Mesenchymal stem cell (in vitro differentiated cells and primary cell): Measurements from ENCODE around the gene BICDL1.

ENCODE experiments used
- DNase-seq: peaks from one replicate; pipeline ENCODE4 v3.0.0-alpha.2; 2013
- H2AFZ ChIP-seq: one replicate; pipeline ENCODE4 v1.6.1; 2013; ENCODE audit warnings: low read depth, mild to moderate bottlenecking, control low read depth, inconsistent platforms, low read length, moderate library complexity
- H2AK5ac ChIP-seq: 2 replicates; pipeline ENCODE4 v1.6.1; 2013; ENCODE audit warnings: low read length, moderate library complexity, mild to moderate bottlenecking, inconsistent platforms; ENCODE audit not compliant: severe bottlenecking
- H2BK120ac ChIP-seq: one replicate; pipeline ENCODE4 v1.6.1; 2013; ENCODE audit warnings: low read depth, mild to moderate bottlenecking, inconsistent platforms, low read length, moderate library complexity
- H2BK12ac ChIP-seq, 2 experiments: one replicate each; pipeline ENCODE4 v1.6.1; 2013; ENCODE audit warnings: inconsistent platforms in 2 of 2, low read length in 2 of 2, mild to moderate bottlenecking in 2 of 2, moderate library complexity in 2 of 2, control low read depth in 1 of 2
- H2BK15ac ChIP-seq: one replicate; pipeline ENCODE4 v1.6.1; 2013; ENCODE audit warnings: mild to moderate bottlenecking, low read depth, inconsistent platforms; ENCODE audit not compliant: poor library complexity, severe bottlenecking
- H2BK5ac ChIP-seq: 2 replicates; pipeline ENCODE4 v1.6.1; 2013; ENCODE audit warnings: low read depth, mild to moderate bottlenecking, low read length, control low read depth, inconsistent platforms; ENCODE audit not compliant: poor library complexity, severe bottlenecking
- H3K14ac ChIP-seq, 2 experiments: one replicate each; pipeline ENCODE4 v1.6.1; 2013; ENCODE audit warnings: inconsistent platforms in 2 of 2, low read length in 2 of 2, control low read depth in 1 of 2, mild to moderate bottlenecking in 1 of 2, moderate library complexity in 1 of 2
- H3K18ac ChIP-seq, 2 experiments: one replicate each; pipeline ENCODE4 v1.6.1; 2013; ENCODE audit warnings: inconsistent platforms in 2 of 2, low read length in 2 of 2, control low read depth in 1 of 2, low read depth in 1 of 2, mild to moderate bottlenecking in 1 of 2
- H3K23ac ChIP-seq, 2 experiments: one replicate each; pipeline ENCODE4 v1.6.1; 2013; ENCODE audit warnings: inconsistent platforms in 2 of 2, low read length in 2 of 2, mild to moderate bottlenecking in 2 of 2, moderate library complexity in 2 of 2, control low read depth in 1 of 2
- H3K27ac ChIP-seq: 2 replicates; pipeline ENCODE4 v1.5.1; 2013; ENCODE audit warnings: mild to moderate bottlenecking, moderate library complexity, low read length, control low read depth, inconsistent platforms; ENCODE audit not compliant: poor library complexity, severe bottlenecking
- H3K27me3 ChIP-seq, 2 experiments: 2 replicates each; pipeline versions ENCODE4 v1.6.1 to v1.7.0; 2013; ENCODE audit warnings: low read length in 2 of 2, mild to moderate bottlenecking in 2 of 2, moderate library complexity in 2 of 2, control low read depth in 1 of 2, inconsistent platforms in 1 of 2; ENCODE audit not compliant: control insufficient read depth in 1 of 2, insufficient read depth in 1 of 2
- H3K36me3 ChIP-seq, 2 experiments: 2 replicates each; pipeline versions ENCODE4 v1.6.1 to v1.7.0; 2013; ENCODE audit warnings: low read length in 2 of 2, control low read depth in 1 of 2, inconsistent platforms in 1 of 2, low read depth in 1 of 2, mild to moderate bottlenecking in 1 of 2; ENCODE audit not compliant: insufficient read depth in 2 of 2, control insufficient read depth in 1 of 2
- H3K4ac ChIP-seq, 2 experiments: one replicate each; pipeline ENCODE4 v1.6.1; 2013; ENCODE audit warnings: inconsistent platforms in 2 of 2, low read length in 2 of 2, mild to moderate bottlenecking in 2 of 2, moderate library complexity in 2 of 2, control low read depth in 1 of 2, low read depth in 1 of 2
- H3K4me1 ChIP-seq: 2 replicates; pipeline ENCODE4 v1.6.1; 2013; ENCODE audit warnings: low read depth, low read length, control low read depth; ENCODE audit not compliant: control insufficient read depth, insufficient read depth
- H3K4me2 ChIP-seq: 2 replicates; pipeline ENCODE4 v1.6.1; 2013; ENCODE audit warnings: low read length, mild to moderate bottlenecking, inconsistent platforms; ENCODE audit not compliant: poor library complexity, severe bottlenecking
- H3K4me3 ChIP-seq, 2 experiments: 2 replicates each; pipeline versions ENCODE4 v1.5.1 to v1.7.0; 2013; ENCODE audit warnings: low read length in 2 of 2, mild to moderate bottlenecking in 2 of 2, control low read depth in 1 of 2, low read depth in 1 of 2; ENCODE audit not compliant: insufficient read depth in 1 of 2
- H3K79me1 ChIP-seq: replicated peaks from 2 replicates; pipeline ENCODE4 v1.6.1; 2013; ENCODE audit warnings: mild to moderate bottlenecking, control low read depth, low read length, inconsistent platforms; ENCODE audit not compliant: poor library complexity, severe bottlenecking
- H3K9ac ChIP-seq: 2 replicates; pipeline ENCODE4 v1.7.0; 2013; ENCODE audit warnings: mild to moderate bottlenecking, low read length, moderate library complexity
- H3K9me3 ChIP-seq: 2 replicates; pipeline ENCODE4 v1.7.0; 2013; ENCODE audit warnings: mild to moderate bottlenecking, low read length; ENCODE audit not compliant: control insufficient read depth
- H4K8ac ChIP-seq: one replicate; pipeline ENCODE4 v1.6.1; 2013; ENCODE audit warnings: inconsistent platforms, mild to moderate bottlenecking, low read length, moderate library complexity
- H4K91ac ChIP-seq: one replicate; pipeline ENCODE4 v1.6.1; 2013; ENCODE audit warnings: mild to moderate bottlenecking, low read length, inconsistent platforms
- WGBS: methylation state at CpG from one replicate; pipeline ENCODE4 v1.1.7; 2013; ENCODE audit warnings: mixed read lengths; 5-methylcytosine and 5-hydroxymethylcytosine counted together

The BICDL1 gene

DNA sequence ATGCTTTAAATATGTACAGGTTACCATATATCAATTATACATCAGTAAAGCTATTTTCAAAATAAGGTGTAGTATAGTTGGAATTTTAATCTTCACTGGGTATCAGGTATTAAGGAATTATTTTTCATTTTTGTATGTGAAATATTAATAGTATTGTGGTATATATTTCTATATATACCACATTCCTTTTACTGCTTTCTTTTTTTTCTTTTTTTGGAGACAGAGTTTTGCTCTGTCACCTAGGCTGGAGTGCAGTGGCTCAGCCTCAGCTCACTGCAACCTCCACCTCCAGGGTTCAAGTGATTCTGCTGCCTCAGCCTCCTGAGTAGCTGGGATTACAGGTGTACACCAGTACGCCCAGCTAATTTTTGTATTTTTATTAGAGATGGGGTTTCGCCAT is 36.6 kb downstream of the BICDL1 start:
- Histone ChIP-seq H3K4ac (no peak overlapping the region), H3K4me2 (no peak overlapping the region), H3K14ac (no peak overlapping the region), H3K9me3 (no peaks in the 10 kb centered on the region), H3K23ac (no peak overlapping the region), H2BK5ac (no peak overlapping the region), H3K36me3 (no peaks in the 10 kb centered on the region), H4K8ac (no peak overlapping the region), H2AK5ac (no peak overlapping the region), H3K9ac (no peak overlapping the region), H2BK12ac (no peak overlapping the region), H3K27me3 (peaks cover 0 to 5% of the 10 kb centered on the region in 2 experiments), H3K79me1 (no peaks in the 10 kb centered on the region), H3K18ac (no peak overlapping the region), H2BK120ac (no peak overlapping the region), H3K4me1 (peaks cover 2% of the 10 kb centered on the region), H4K91ac (no peak overlapping the region), H3K4me3 (no peak overlapping the region), H2BK15ac (no peak overlapping the region), H3K27ac (no peak overlapping the region), H2AFZ (no peak overlapping the region)
- 96% methylated on average over 2 of the region's 2 CpGs for WGBS
- DNase-seq = no peak

DNA sequence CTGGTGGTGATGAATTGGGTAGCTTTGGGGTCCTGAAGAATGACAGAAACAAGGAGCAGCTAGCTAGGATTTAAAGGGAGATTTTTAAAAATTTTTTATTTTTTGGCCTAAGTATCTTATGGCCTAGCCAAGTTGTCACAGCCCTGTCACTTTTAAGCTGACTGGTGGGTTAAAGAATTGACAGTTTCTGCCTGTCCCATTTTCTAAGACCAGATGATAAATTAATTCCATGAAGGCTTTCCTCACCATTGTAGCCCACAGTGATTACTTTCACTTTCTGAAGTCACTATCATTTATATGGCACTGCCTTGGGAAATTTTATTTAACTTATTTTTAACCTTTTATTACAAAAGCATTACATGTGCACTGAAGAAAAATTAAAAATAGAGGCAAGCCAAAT is 43.2 kb downstream of the BICDL1 start:
- no peaks in the 10 kb centered on the region for H3K9me3 ChIP-seq
- no peak overlapping the region for H2AFZ ChIP-seq
- H3K4ac ChIP-seq = no peak overlapping the region
- peaks cover 6 to 12% of the 10 kb centered on the region in 2 experiments for H3K27me3 ChIP-seq
- no peak overlapping the region for H2AK5ac ChIP-seq
- no peak overlapping the region for H3K18ac ChIP-seq
- no peaks in the 10 kb centered on the region for H3K4me1 ChIP-seq
- no peaks in the 10 kb centered on the region for H3K79me1 ChIP-seq
- no peak overlapping the region for H3K27ac ChIP-seq
- H2BK15ac ChIP-seq = no peak overlapping the region
- H2BK120ac ChIP-seq = no peak overlapping the region
- H2BK12ac ChIP-seq = no peak overlapping the region
- no peak overlapping the region for H3K4me2 ChIP-seq
- H3K14ac ChIP-seq = no peak overlapping the region
- no peak overlapping the region for H4K8ac ChIP-seq
- H3K9ac ChIP-seq = no peak overlapping the region
- H4K91ac ChIP-seq = no peak overlapping the region
- H3K36me3 ChIP-seq = no peaks in the 10 kb centered on the region
- no peak overlapping the region for H3K23ac ChIP-seq
- H3K4me3 ChIP-seq = no peak overlapping the region
- no peak overlapping the region for H2BK5ac ChIP-seq
- no peak for DNase-seq

- H3K27ac ChIP-seq = no peak overlapping the region
- no peaks in the 10 kb centered on the region for H3K9me3 ChIP-seq
- H3K27me3 ChIP-seq = peaks cover 6 to 11% of the 10 kb centered on the region in 2 experiments
- WGBS = 20% methylated on average over 1 of the region's 2 CpGs
- H3K4me1 ChIP-seq = no peaks in the 10 kb centered on the region
- no peaks in the 10 kb centered on the region for H3K79me1 ChIP-seq
- H2BK12ac ChIP-seq = no peak overlapping the region
- H3K18ac ChIP-seq = no peak overlapping the region
- H2AK5ac ChIP-seq = no peak overlapping the region
- H2BK15ac ChIP-seq = no peak overlapping the region
- H3K23ac ChIP-seq = no peak overlapping the region
- H2BK120ac ChIP-seq = no peak overlapping the region
- H3K4ac ChIP-seq = no peak overlapping the region
- no peak overlapping the region for H2BK5ac ChIP-seq
- H3K4me2 ChIP-seq = no peak overlapping the region
- DNase-seq = no peak
- no peak overlapping the region for H3K9ac ChIP-seq
- no peaks in the 10 kb centered on the region for H3K36me3 ChIP-seq
- no peak overlapping the region for H4K8ac ChIP-seq
- no peak overlapping the region for H2AFZ ChIP-seq
- no peak overlapping the region for H3K14ac ChIP-seq
- H3K4me3 ChIP-seq = no peak overlapping the region
- H4K91ac ChIP-seq = no peak overlapping the region
Measured at GRCh38 chr12:120037851-120038250, 48.8 kb downstream of the BICDL1 start.

DNA sequence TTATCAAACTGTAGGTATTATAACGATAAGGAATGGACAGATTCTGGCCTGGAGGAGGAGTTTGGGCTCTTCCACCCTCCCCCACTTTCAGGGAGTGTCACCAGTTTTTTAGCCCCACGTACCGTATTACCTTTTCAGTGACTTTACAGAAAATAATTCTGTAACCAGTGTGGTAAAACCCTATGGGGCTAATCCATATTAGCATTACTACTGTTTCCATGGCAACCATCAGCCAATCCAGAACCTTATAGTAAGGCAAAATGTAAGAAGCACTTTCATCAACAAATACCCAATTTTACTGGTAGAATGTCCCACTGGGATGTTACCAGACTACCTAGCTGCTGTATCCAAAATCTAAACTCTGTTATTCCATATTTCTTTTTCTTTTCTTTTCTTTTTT is 50.7 kb downstream of the BICDL1 start:
- Histone ChIP-seq H3K4me2 (no peak overlapping the region), H3K23ac (no peak overlapping the region), H3K27me3 (peaks cover 4 to 19% of the 10 kb centered on the region in 2 experiments), H2BK15ac (no peak overlapping the region), H3K18ac (no peak overlapping the region), H2AFZ (no peak overlapping the region), H2AK5ac (no peak overlapping the region), H4K8ac (no peak overlapping the region), H3K4ac (no peak overlapping the region), H3K36me3 (no peaks in the 10 kb centered on the region), H2BK120ac (no peak overlapping the region), H3K27ac (no peak overlapping the region), H2BK12ac (no peak overlapping the region), H3K79me1 (no peaks in the 10 kb centered on the region), H3K9ac (no peak overlapping the region), H3K4me3 (no peak overlapping the region), H2BK5ac (no peak overlapping the region), H3K14ac (no peak overlapping the region), H4K91ac (no peak overlapping the region), H3K9me3 (no peaks in the 10 kb centered on the region), H3K4me1 (no peaks in the 10 kb centered on the region)
- DNase-seq = no peak
- WGBS = 91% methylated on average over 3 of the region's 3 CpGs
